WERI-Rb-1 (cell line): ENCODE results near the gene COL4A1.

Experiments
- DNase-seq: peaks from one replicate; pipeline ENCODE4 v3.0.0-alpha.2; 2020
- H3K27ac ChIP-seq: fragments of 250-450 bp; sonication (Bioruptor Pico); 2 replicates; pipeline ENCODE4 v1.5.1; 2020; ENCODE audit warnings: mild to moderate bottlenecking, moderate library complexity
- H3K27me3 ChIP-seq: fragments of 250-450 bp; sonication (Bioruptor Pico); 2 replicates; pipeline ENCODE4 v1.5.1; 2021; ENCODE audit warnings: mild to moderate bottlenecking, low read depth, moderate library complexity; ENCODE audit not compliant: insufficient read depth, severe bottlenecking
- H3K36me3 ChIP-seq: fragments of 250-450 bp; sonication (Bioruptor Pico); 2 replicates; pipeline ENCODE4 v1.5.1; 2020; ENCODE audit warnings: mild to moderate bottlenecking, moderate library complexity
- H3K4me3 ChIP-seq: 2 replicates; pipeline ENCODE4 v1.5.1; 2011; ENCODE audit warnings: low read depth, mild to moderate bottlenecking, control low read depth, low read length
- H3K9me3 ChIP-seq: fragments of 250-450 bp; sonication (Bioruptor Pico); 2 replicates; pipeline ENCODE4 v1.5.1; 2021; ENCODE audit warnings: mild to moderate bottlenecking, moderate library complexity; ENCODE audit not compliant: severe bottlenecking
- CTCF ChIP-seq: IDR thresholded peaks from 2 replicates; pipeline ENCODE4 v1.5.1; 2011; ENCODE audit warnings: low read depth, mild to moderate bottlenecking, control low read depth, inconsistent platforms, low read length

The COL4A1 gene

DNA sequence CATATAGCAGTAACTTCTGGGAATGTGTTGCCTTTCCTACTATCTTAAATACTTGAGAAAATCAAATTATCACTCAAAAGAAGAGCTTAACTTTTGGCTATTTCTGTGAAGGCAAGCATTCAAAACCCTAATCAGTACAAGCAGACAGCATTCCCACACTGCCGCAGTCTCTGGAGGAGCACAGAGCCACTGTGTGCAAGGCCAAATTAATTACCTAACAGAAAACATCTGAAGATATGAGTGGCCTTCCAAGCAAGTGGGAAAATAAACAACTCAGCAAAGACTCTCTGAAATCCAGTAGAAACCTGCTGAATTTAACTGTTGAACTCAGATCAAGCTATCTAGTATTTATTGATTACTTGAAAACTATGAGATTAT is 68.2 kb downstream of the COL4A1 start:
- Histone ChIP-seq H3K27me3 (no peaks in the 10 kb centered on the region), H3K9me3 (no peaks in the 10 kb centered on the region), H3K36me3 (no peaks in the 10 kb centered on the region), H3K4me3 (no peak overlapping the region), H3K27ac (no peak overlapping the region)
- no peak for DNase-seq
- TF ChIP-seq CTCF, result no peak

DNA sequence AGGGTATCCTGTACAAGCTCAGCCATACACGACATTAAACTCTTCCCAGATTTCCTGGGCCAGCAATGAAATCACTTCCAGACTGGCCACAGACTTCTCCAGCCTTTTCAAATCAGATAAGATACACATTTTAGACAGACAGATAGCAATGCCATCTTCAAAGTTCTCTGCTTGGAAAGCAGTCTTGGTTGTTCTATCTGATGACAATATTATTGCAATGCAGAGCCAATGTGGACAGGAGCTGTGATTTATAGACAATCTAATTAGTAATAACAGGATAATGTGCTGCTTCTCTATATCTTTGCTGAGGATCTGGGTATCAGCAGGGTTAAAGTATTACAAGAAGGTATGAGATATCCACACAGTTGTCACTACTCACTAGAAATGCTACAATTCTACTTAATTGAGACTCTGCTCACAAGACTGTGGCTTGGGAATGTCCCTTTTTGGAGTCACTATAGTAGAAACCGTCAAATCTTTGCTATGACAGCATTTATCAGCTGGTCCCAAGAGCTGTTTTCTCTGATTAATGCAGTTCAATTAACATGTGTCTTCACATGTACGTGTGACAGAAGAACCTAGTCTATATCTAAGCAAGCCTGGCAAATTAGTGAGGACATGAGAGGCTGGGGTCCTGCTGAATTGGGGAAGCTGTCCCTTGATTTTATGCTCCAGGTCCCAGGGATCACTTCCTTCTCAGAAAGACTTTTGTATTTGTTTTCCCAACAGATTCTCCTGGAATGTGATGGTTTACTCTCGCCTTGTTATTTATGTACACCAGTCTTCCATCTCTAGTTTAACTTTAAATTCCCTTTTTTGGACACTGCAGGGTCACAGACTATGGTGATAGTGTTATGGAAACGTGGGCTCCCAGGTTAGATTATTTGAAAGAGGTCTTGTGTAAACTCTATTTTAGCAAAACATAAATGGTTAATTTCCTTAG is 68.8 kb downstream of the COL4A1 start:
- no peak for TF ChIP-seq CTCF
- Histone ChIP-seq H3K27ac (no peak overlapping the region), H3K9me3 (no peaks in the 10 kb centered on the region), H3K27me3 (no peaks in the 10 kb centered on the region), H3K4me3 (no peak overlapping the region), H3K36me3 (no peaks in the 10 kb centered on the region)
- DNase-seq, result no peak

DNA sequence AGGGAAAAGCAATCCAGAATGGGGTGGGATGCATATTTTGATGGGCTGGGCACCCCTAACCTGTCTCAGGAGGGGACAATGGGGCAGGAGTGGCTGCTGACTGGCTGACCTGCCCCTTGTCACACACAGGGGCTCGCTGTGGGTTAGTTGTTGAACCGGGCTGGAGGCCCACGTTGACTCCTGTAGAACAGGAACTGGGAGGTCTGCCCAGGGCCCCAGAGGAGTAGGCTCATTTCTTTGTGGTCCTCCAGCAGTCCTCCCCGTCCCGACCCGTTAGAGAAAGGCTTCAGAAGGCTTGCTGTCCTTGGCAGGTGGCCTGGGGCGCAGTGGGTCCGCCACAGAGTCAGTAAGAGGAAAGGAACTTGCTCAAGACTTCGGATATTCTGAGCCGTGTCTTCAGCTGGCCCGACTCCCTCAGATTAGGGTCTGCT is 70.1 kb downstream of the COL4A1 start:
- Histone ChIP-seq H3K9me3 (no peaks in the 10 kb centered on the region), H3K27ac (no peak overlapping the region), H3K36me3 (no peaks in the 10 kb centered on the region), H3K4me3 (no peak overlapping the region), H3K27me3 (no peaks in the 10 kb centered on the region)
- TF ChIP-seq CTCF, result no peak
- no peak for DNase-seq

DNA sequence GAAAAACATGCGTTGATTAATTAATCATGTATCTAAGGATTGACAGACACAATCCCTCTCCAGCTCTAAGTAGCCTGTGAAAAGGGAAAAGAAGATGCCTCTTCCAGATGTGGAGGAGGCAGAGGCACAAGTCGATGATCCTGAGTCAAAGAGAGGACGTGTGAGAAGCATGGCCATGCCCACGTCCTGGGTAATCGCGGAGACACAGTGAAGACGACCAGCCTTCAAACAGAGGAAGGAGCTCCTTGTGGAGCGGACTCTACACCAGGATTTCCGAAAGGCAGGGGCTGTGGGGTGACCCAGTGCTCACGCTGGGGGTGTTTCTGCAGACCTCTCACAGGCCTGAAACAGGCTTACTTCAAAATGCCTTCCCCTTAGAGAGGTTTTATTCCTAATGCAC is 70.5 kb downstream of the COL4A1 start:
- H3K9me3 ChIP-seq, result no peaks in the 10 kb centered on the region
- TF ChIP-seq CTCF, result no peak
- H3K36me3 ChIP-seq, result no peaks in the 10 kb centered on the region
- H3K27me3 ChIP-seq, result no peaks in the 10 kb centered on the region
- no peak for DNase-seq
- no peak overlapping the region for H3K4me3 ChIP-seq
- no peak overlapping the region for H3K27ac ChIP-seq

GRCh38 chr13:110234532-110234931 is 72.4 kb downstream of the COL4A1 start:
- Histone ChIP-seq H3K4me3 (no peak overlapping the region), H3K36me3 (no peaks in the 10 kb centered on the region), H3K27me3 (no peaks in the 10 kb centered on the region), H3K9me3 (no peaks in the 10 kb centered on the region), H3K27ac (no peak overlapping the region)
- no peak for DNase-seq
- no peak for TF ChIP-seq CTCF

GRCh38 chr13:110233951-110234280 is 73.0 kb downstream of the COL4A1 start:
- H3K4me3 ChIP-seq, result no peak overlapping the region
- H3K27ac ChIP-seq, result no peak overlapping the region
- no peaks in the 10 kb centered on the region for H3K27me3 ChIP-seq
- TF ChIP-seq CTCF, result no peak
- H3K9me3 ChIP-seq, result no peaks in the 10 kb centered on the region
- no peak for DNase-seq
- H3K36me3 ChIP-seq, result no peaks in the 10 kb centered on the region
